AG10803 (cell line): ENCODE results near the gene PRPS2.

ENCODE experiments used
- DNase-seq: peaks from one replicate; pipeline ENCODE4 v3.0.0; 2010; ENCODE audit warnings: low read depth
- H3K4me3 ChIP-seq: 2 replicates; pipeline ENCODE4 v1.5.1; 2011; ENCODE audit warnings: mild to moderate bottlenecking, low read length, control low read depth
- TF ChIP-seq, protein P1 (sequence below): conservative IDR thresholded peaks from 2 replicates; pipeline ENCODE4 v1.5.1; 2011; ENCODE audit warnings: mild to moderate bottlenecking, low read length, control low read depth, inconsistent platforms

The PRPS2 gene

DNA sequence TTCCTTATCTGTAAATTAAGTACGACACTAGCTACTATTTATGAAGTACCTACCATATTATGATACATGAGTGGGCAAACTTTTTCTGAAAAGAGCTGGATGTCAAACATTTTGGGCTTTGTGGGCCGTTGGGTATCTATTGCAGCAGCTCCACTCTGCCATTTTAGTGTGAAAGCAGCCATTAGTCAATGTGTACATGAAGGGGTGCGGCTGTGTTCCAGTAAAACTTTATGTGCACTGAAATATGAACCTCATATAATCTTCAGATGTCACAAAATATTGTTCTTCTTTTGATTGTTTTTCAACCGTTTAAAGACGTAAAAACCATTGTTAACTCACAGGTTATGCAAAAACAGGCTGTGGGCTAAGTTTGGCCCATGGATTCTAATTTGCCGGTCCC lies 14.1 kb downstream of the PRPS2 start:
- TF ChIP-seq, protein P1, sequence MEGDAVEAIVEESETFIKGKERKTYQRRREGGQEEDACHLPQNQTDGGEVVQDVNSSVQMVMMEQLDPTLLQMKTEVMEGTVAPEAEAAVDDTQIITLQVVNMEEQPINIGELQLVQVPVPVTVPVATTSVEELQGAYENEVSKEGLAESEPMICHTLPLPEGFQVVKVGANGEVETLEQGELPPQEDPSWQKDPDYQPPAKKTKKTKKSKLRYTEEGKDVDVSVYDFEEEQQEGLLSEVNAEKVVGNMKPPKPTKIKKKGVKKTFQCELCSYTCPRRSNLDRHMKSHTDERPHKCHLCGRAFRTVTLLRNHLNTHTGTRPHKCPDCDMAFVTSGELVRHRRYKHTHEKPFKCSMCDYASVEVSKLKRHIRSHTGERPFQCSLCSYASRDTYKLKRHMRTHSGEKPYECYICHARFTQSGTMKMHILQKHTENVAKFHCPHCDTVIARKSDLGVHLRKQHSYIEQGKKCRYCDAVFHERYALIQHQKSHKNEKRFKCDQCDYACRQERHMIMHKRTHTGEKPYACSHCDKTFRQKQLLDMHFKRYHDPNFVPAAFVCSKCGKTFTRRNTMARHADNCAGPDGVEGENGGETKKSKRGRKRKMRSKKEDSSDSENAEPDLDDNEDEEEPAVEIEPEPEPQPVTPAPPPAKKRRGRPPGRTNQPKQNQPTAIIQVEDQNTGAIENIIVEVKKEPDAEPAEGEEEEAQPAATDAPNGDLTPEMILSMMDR, result no peak
- no peak for DNase-seq
- H3K4me3 ChIP-seq, result no peak overlapping the region

DNA sequence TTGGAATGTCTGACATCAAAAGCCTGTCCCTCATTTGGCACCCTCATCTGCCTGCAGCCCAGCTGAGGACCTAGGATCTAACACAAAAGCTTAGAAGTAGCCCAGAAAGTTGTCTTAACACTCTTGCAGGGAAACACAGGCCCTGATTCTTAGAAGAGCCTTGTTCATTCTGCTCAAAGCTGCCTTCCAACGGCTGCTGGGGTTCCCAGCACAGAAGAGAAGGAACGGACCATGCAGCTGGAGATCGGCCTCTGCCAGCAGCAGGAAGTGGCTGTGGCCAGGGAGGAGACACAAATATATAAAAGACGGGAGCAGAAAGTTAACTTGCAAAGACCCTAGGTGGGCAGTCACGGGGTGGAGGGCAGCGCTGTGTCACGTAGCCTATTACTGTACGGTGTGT lies 20.4 kb downstream of the PRPS2 start:
- no peak overlapping the region for H3K4me3 ChIP-seq
- TF ChIP-seq, protein P1, result no peak
- DNase-seq, result no peak

DNA sequence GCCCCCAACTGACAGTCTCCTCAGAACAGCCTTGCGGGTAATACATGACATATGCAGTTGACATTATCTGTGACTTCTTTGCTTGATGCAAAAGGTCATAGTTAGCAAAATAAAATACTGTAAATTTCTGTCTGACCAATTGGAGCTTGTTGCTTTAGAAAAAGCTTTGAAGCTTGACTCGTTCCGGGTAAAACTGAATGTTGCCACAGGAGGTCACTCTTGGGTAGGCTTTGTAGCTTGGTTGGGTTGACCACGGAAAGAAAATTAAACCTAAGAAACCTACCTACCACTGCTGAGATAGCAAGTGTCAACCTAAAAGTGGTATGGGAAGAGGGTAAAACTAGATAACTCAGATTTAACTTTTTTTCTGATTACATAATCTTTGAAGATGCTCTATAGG lies 23.2 kb downstream of the PRPS2 start:
- DNase-seq, result peak; percentile 42
- TF ChIP-seq, protein P1, result peak; percentile 68
- no peak overlapping the region for H3K4me3 ChIP-seq

DNA sequence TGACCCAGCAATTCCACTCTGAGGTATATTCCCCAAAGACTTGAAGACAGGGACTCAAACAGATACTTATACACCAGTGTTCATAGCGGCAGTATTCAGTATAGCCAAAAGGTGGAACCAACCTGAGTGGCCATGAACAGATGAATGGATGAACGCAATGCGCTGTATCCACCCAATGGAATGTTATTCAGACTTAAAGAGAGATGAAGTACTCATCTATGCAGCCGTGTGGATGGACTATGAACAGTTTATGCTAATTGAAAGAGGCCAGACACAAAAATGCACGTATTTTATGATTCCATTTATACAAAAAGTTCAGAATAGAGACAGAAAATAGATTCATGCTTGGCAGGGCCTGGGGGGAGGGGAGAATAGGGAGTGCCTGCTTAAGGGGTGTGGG lies 26.3 kb downstream of the PRPS2 start:
- no peak for DNase-seq
- H3K4me3 ChIP-seq, result no peak overlapping the region
- TF ChIP-seq, protein P1, result no peak

DNA sequence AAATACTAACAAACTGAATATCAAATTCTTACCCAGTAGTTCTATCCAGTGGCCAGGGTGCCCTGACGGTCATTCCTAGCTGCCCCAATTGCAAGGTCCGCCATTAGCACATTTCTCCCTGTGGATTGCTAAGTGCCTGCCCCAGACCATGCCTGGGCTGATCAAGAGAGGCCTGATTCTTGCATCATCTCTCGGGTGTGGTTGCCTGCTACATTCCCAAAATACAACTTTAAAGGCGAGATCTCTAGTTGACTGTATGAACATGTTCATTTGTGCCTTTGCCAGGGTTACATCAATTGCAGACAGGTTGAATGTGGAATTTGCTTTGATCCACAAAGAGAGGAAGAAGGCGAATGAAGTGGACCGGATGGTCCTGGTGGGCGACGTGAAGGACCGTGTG lies 28.0 kb downstream of the PRPS2 start:
- TF ChIP-seq, protein P1, result no peak
- DNase-seq, result peak; percentile 6
- no peak overlapping the region for H3K4me3 ChIP-seq

DNA sequence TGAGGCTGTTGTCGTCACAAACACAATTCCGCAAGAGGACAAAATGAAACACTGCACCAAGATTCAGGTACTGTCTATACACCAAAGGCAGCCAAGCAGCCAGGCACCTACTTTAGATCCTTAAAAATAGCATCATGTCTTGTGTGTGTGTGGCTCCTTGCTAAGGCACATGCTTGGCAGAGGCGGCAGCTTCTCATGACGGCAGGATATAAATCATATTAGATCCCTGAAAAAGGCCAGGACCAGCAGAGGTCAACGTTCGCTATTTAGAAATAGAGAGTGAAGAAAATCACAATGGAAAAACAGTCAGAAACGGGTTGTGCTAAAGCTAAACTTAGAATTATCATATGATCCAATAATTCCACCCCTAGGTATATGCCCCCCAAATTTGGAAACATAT lies 29.5 kb downstream of the PRPS2 start:
- TF ChIP-seq, protein P1, result no peak
- no peak overlapping the region for H3K4me3 ChIP-seq
- DNase-seq, result no peak

DNA sequence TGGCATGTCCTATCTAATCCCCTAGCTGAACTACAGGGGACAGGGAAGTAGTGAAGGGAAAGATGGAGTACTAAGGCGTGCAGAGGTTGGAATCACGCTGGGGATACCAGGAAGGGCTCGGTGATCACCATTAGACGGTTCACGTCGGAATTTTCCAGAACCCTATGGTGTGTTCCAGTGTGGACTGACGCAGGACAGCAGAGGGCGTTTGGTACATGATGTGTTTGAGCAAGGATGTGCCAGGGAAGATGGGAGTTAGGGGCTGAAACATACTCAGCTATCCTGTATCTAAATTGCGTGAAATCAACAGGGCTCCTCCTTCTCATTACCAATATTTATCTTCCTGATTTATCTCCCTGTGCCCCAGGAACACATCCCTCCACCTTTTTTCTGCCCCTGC lies 33.7 kb downstream of the PRPS2 start:
- H3K4me3 ChIP-seq, result no peak overlapping the region
- no peak for DNase-seq
- TF ChIP-seq, protein P1, result 0 out of 2 replicates have a peak, but pooled peaks have one; percentile 12
